GM12892 (cell line): ENCODE data around the gene COX4I1.

Experiments
- POLR2A ChIP-seq: IDR thresholded peaks from 2 replicates; pipeline ENCODE4 v1.6.1; 2011; ENCODE audit warnings: low read depth, low read length, control low read depth
- POLR2AphosphoS5 ChIP-seq: IDR thresholded peaks from 2 replicates; pipeline ENCODE4 v1.6.1; 2011; ENCODE audit warnings: low read depth, low read length, control low read depth

DNA sequence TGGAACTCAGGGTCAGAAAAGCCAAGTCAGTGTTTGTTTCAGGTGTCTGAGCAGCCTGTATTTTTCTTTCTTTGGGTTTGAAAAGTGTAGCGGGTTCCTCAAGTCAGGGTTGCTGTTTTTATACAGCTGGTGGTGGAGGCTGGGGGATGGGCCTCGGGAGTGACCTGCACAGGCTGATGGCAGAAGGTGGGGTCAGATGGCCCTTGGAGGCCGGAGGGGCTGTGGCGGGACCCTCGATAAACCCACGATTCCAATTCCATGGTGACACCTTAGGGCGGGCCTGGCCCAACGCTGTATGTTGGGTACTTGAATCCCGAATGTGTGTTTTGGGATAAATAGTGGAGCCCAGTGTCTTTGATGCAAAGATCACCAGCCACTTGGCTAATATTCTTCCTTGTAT lies 28.7 kb downstream of the COX4I1 start:
- TF ChIP-seq POLR2AphosphoS5 (no peak), POLR2A (no peak)
